ENCODE data around the gene FBXO30.

DNA sequence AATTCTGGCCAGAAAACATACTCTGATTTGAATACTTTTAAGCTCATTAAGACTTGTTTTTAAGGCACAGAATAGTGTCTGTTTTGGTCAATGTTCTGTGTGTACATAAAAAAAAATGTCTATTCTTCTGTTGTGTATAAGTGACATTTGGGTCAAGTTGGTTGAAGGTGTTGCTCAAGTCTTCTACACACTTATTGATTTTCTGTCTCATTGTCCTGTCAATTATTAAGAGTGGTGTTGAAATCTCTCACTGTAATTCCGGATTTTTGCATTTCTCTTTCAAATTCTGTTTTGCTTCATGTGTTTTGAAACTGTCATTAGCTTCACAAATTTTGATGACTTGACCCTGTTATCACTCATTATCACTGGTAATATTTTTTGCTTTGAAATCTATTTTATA lies 41.7 kb downstream of the FBXO30 start:
- TF ChIP-seq EZH2phosphoT487 (IDR thresholded peaks at IDR 0.05; ENCODE audit: low read depth, severe bottlenecking, unreplicated experiment), result no peak
- no peak for TF ChIP-seq CTCF (IDR thresholded peaks at IDR 0.05; ENCODE audit: poor library complexity)
- TF ChIP-seq EZH2 (IDR thresholded peaks at IDR 0.05; ENCODE audit: borderline replicate concordance), result no peak
